ENCODE measurements around the gene ESRRA.

Gene ESRRA

DNA sequence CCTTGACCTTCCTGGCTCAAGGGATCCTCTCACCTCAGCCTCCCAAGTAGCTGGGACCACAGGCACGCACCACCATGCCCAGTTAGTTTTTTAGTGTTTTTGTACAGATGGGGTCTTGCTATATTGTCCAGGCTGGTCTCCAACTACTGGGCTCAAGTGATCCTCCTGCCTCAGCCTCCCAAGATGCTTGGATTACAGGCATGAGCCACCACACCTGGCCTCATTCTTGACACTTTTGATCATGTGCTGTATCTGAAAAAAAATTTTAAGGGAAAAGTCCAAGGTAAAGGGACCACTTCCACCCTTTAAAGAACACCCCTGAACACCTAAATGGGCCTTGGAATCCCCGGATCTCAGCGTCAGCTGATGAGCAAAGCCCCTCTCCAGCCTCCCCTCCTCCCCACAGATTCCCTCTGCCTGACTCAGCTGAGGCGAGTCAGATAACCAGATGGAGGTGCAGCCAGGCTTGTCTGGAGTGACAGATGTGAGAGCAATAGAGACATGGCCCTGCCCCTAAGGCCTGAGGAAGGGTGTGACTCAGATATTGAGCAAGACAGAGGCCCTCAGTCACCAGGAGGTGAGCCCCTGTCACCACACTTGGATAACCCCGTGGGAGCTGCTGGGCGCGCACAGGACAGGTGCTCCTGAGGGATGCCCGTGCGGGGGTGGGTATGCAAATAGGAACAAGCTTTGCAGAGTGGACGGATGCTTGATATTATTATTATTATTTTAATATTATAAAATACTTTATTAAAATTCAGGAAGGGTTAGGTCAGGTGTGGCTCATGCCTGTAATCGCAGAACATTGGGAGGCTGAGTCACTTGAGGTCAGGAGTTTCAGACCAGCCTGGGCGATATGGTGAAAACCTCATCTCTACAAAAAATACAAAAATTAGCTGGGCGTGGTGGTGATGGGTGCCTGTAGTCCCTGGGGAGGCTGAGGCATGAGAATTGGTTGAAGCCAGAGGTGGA is 29.7 kb downstream of the ESRRA start:
- DNase-seq, result no peak

DNA sequence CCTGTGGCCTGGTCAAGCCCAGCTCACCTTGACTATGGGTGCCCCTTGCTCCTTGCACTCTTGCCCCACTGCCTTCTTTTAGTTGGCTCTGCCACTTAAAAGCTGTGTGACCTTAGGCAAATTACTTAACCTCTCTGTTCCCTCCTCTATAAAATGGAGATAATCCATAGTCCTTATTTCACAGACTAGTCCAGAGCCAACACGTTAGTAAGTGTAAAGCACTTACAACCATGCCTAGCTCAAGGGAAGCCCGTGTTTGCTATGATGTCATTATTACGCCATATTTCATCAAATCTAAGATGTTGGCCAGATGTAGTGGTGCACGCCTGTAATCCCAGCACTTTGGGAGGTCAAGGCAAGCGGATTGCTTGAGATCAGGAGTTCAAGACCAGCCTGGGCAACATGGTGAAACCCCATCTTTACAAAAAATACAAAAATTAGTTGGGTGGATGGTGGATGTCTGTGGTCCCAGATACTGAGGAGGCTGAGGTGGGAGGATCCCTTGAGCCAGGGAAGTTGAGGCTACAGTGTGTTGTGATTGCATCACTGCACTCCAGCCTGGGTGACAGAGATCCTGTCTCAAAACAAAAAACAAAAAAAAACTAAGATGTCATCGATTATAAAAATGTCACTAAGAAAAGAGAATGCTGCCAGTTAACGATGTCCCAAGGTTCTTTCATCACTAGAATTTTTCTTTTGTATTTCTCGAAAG is 32.4 kb downstream of the ESRRA start:
- DNase-seq, result no peak

DNA sequence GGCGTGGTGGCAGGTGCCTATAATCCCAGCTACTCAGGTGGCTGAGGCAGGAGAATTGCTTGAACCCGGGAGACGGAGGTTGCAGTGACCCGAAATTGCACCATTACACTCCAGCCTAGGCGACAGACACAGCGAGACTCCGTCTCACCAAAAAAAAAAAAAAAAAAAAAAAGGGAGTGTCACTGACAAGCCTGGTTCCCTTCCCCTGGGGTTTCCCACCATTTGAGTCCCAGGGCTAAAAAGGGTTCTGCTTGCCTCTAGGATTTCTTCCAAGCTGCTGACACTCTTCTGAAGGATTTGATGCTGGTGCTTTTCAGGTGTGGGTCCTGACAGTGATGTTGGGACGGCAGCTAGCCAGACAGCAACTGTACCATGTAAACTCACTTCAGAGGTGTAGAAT is 33.4 kb downstream of the ESRRA start:
- DNase-seq, result no peak

DNA sequence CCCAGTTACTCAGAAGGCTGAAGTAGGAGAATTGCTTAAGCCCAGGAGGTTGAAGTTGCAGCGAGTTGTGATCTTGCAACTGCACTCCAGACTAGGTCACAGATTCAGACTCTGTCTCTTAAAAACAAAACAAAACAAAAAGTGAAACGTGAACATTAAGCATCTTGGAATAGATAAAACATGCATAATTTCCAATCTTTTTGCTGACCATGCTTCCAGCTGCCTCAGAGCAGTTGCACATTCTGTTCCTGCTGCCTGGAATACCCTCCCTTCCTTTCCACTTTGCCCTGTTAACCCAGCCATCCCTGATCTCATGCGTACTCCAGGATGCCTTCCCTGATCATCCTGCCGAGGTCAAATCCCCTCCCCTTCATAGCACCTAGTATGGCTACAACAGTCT is 34.0 kb downstream of the ESRRA start:
- DNase-seq, result no peak

DNA sequence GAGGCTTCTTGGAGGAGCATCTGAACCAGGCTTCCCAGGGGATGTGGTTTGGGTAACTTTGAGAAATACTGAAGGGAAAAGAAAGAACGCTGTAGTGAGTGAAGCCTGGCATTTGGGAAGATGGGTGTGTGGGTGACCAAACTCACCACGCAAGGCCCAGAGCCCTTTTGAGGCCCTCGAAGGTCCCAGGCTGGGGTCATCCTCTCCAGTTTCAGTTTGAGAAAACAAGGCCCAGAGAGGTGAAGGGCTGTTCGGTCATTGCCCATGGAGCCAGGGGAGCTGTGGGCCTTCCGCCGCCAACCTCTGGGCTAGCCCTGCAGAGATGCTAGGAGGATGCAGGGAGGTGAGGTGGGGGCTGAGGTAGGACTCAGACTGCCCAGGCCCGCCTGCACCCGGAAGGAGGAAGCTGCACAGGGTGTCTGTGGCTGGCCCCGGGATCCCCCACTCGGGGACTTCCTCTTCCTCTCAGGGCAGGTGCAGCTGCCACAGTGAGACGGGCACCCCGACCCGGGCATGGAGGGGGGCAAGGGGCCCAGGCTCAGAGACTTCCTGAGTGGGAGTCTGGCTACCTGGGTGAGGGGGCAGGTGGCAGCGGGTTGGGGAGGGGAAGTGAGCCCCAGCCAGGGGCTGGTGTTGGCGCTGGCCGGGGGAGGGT is 34.6 kb downstream of the ESRRA start, which contains the start of gene CCDC88B:
TSS of gene CCDC88B (plus strand) at position 451 of the 655 bp plus-strand sequence. CDS start at position 514, 63 bp downstream.
- DNase-seq, result no peak

DNA sequence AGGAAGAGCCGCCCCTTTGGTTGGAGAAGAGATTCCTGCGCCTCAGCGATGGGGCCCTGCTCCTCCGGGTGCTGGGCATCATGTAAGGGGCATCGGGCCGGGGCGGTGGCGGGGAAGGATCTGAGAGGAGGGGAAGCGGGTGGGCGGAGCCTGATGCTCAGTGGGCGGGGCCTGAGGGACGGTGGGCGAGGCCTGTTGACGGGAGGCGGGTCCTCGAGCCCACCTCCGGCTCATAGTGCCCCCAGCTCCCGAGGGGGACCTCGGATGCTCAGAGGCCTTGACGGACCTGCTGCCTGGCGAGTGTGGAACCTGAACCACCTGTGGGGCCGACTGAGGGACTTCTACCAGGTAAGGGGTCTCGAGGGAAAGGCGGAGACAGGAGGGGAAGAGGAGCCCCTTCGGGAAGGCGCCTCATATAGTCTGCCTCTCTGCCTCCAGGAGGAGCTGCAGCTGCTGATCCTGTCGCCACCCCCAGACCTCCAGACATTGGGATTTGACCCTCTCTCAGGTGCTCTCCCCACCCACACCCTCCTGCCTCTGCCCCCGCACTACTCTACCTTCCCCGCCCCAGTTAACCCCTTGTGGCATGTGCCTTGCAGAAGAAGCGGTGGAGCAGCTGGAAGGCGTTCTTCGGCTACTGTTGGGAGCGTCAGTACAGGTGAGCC is 35.5 kb downstream of the ESRRA start:
- DNase-seq, result no peak

DNA sequence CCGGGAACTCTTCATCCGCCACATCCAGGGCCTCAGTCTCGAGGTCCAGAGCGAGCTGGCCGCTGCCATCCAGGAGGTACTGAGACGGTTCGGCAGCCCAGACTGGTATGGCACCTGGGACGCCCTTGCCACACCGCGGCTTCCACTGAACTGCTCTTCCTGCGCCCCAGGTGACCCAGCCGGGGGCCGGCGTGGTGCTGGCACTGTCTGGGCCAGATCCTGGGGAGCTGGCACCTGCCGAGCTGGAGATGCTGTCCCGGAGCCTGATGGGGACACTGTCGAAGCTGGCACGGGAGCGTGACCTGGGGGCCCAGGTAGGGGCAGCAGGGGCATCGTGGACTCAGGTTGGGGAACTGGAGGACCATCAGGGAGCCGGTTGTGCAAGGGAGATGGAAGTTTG is 36.1 kb downstream of the ESRRA start:
- no peak for DNase-seq

DNA sequence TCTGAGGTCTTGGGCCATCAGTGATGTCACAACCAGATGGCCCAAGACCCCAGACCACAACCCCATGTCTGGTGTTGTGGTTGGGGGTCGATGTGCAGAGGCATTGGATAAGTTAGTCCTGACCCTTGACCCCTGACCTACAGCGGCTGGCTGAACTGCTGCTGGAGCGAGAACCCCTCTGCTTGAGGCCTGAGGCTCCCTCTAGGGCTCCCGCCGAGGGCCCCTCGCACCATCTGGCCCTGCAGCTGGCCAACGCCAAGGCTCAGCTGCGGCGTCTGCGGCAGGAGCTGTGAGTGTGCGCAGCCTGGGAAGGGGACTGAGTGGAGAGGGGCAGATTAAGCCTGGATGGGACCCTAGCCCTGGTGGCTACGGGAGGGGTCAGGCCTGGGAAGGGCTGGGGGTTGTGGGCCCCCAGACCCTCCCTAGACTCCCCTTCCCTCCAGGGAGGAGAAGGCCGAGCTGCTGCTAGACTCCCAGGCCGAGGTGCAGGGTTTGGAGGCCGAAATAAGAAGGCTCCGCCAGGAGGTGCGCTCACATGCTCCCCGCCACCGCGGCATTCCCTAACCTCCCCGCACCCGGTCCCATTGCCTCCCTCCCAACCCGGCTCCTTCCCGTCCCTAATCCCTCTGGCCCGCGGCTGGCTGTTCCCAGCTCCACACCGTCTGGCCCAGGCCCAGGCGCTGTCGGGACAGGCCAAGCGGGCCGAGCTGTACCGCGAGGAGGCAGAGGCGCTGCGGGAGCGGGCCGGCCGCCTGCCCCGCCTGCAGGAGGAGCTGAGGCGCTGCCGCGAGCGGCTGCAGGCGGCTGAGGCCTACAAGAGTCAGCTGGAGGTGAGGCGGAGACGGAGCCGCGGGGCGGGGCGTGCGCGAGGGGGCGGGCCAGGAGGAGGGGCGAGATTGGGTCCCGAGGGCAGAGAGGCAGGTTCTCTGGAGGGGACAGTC is 36.8 kb downstream of the ESRRA start:
- peak; percentile 90 for DNase-seq

DNA sequence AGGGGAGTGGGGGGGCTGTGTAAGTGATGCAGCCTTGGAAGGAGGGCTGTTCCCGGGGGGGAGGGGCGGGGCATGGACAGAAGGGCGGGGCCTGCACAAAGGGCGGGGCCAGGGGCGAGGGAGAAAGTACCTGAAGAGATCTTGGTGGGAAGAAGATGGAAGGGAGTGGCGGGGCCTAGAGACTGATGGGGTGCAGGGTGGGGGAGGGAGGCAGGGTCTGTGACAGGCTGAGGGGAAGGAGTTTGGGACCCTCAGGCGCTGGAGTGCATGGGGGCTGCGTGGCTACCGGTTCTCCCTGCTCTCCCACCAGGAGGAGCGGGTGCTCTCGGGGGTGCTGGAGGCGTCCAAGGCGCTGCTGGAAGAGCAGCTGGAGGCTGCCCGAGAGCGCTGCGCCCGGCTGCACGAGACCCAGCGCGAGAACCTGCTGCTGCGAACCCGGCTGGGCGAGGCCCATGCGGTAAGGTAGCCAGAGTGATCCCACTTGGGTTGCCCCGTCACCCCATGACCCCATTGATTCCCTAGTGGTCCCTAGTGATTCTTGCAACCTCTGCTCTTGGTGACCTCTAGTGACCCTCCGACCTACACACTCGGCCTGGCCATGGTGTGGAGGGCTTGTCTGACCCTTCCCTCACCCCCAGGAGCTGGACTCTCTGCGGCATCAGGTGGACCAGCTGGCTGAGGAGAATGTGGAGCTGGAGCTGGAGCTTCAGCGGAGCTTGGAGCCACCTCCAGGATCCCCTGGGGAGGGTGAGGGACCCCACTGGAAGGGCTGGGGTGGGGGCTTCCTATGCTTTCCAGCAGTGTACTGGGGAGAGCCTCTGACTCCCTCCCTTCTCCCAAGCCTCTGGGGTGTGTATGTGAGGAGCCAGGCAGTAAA is 37.8 kb downstream of the ESRRA start:
- DNase-seq, result no peak

DNA sequence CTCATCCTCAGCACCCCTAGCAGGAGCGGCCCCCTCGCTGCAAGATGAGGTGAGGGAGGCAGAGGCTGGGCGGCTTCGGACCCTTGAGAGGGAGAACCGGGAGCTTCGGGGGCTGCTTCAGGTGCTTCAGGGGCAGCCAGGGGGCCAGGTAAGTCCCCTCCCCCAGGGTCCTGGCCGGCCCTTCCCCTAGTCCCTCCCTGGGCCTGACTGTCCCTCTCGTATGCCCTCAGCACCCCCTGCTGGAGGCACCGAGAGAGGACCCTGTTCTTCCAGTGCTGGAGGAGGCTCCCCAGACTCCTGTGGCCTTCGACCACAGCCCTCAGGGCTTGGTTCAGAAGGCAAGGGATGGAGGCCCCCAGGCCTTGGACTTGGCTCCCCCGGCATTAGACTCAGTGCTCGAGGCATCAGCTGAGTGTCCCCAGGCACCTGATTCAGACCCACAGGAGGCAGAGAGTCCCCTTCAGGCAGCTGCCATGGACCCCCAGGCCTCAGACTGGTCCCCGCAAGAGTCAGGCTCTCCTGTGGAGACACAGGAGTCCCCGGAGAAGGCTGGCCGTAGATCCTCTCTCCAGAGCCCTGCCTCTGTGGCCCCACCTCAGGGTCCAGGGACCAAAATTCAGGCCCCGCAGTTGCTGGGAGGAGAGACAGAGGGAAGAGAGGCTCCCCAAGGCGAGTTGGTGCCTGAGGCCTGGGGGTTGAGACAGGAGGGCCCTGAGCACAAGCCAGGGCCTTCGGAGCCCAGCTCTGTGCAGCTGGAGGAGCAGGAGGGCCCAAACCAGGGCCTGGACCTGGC is 38.6 kb downstream of the ESRRA start:
- DNase-seq, result no peak

DNA sequence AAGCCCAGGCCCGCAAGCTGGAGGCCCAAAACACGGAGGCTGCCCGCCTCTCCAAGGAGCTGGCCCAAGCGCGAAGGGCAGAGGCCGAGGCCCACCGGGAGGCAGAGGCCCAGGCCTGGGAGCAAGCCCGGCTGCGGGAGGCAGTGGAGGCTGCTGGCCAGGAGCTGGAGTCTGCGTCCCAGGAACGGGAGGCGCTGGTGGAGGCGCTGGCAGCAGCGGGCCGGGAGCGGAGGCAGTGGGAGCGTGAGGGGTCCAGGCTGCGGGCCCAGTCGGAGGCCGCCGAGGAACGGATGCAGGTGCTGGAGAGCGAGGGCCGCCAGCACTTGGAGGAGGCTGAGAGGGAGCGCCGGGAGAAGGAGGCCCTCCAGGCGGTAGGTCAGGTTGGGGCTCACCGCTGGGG is 39.5 kb downstream of the ESRRA start:
- DNase-seq, result peak; percentile 60

DNA sequence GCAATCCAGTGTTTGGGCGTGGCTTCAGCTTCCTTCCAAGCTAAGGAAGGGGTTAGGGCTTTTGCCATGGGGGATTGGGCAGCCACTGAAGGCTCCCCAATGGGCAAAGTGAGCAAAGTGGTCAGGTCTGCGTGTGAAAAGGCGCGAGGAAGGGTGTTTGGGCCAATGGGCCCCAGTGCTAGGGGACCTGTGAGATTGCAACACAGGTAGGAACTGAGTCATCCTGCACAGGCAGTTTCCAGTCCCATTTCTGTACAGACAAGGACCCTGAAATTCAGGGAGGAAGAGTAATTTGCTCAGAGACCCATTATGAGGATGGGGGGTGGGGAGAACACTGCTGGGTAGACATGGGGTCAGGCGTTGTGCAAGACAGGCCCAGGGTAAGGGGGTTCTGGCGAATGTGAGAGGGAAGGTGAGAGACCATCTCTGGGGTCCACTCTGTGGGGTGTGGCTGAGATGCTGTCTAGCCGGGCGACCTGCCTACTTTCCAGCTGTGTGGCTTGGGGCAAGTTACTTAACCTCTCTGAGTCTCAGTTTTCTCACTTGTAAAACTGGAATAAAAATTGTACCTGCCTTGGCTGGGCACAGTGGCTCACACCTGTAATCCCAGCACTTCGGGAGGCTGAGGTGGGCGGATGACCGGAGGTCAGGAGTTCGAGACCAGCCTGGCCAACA is 42.0 kb downstream of the ESRRA start:
- DNase-seq, result no peak

DNA sequence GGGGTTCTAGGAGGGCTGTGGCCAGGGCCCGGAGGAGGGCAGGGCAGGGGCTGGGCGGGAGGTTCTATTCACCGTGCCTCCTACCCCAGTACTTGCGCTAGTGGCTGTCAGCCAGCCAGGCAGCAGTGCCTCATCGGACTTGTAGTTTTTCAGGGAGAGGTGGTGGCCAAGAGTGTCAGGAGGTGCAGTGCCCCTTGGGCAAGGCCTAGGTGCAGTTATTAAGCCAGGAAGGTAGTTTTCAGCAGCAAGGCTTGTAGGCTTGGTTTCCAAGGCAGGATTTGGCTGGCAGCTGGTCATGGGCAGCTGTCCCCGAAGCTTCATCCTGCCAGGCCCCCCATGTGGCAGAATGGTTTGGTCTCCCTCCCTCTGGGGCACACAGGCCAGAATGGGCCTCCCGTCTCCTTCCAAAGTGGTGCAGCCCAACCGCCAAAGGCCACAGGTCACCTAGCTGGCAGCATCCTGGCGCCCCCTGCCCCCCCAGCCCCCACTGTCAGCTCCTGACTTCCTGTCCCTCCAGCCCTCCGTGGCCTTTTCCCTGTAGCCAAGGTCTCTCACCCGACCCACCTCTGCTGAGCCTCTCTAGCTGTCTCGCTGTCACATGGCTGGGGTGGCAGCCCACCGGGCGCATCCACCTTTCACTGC is 43.2 kb downstream of the ESRRA start:
- peak; percentile 59 for DNase-seq

DNA sequence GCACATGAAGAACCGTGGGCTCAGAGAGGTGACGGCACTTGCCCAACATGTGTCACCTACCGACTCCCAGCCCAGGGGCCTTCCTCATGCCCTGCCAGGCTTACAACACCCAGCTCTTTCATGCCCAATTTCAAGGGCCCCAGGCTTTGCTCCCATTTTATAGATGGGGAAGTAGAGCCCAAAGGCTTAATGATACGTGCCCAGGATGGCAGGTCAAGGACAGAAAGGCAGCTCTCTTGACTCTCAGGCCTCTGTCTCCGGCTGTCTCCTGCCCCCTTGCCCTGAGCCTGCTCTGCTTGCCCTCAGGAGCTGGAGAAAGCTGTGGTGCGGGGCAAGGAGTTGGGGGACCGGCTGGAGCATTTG is 43.7 kb downstream of the ESRRA start:
- no peak for DNase-seq

DNA sequence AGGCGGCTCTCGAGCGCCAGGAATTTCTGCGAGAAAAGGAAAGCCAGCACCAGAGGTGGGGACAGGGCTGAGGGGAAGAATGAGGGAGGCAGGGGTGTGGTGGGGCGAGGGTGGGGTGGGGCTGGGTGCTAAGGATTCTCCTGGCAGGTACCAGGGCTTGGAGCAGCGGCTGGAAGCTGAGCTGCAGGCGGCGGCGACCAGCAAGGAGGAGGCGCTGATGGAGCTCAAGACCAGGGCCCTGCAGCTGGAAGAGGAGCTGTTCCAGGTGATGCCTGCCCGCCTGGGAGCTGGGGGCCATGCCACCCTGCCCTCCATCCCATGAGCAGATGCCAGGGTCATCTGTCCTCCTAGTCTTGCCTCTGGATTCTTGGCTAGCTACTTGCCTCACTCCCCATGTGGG is 44.1 kb downstream of the ESRRA start:
- DNase-seq, result no peak

DNA sequence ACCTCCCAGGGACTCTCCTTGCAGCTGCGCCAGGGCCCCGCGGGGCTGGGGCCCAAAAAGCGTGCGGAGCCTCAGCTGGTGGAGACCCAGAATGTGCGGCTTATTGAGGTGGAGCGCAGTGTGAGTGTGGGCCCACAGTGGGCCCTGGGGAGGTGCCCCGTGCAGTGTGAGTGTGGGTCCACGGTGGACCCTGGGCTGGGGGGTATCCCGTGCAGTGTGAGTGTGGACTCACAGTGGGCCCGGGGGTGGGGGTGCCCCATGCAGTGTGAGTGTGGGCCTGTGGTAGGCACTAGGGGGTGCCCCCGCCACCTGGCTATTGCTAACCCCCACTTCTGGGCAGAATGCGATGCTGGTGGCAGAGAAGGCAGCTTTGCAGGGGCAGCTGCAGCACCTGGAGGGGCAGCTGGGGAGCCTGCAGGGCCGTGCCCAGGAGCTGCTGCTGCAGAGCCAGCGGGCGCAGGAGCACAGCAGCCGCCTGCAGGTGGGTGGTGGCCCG is 45.9 kb downstream of the ESRRA start:
- DNase-seq, result no peak

DNA sequence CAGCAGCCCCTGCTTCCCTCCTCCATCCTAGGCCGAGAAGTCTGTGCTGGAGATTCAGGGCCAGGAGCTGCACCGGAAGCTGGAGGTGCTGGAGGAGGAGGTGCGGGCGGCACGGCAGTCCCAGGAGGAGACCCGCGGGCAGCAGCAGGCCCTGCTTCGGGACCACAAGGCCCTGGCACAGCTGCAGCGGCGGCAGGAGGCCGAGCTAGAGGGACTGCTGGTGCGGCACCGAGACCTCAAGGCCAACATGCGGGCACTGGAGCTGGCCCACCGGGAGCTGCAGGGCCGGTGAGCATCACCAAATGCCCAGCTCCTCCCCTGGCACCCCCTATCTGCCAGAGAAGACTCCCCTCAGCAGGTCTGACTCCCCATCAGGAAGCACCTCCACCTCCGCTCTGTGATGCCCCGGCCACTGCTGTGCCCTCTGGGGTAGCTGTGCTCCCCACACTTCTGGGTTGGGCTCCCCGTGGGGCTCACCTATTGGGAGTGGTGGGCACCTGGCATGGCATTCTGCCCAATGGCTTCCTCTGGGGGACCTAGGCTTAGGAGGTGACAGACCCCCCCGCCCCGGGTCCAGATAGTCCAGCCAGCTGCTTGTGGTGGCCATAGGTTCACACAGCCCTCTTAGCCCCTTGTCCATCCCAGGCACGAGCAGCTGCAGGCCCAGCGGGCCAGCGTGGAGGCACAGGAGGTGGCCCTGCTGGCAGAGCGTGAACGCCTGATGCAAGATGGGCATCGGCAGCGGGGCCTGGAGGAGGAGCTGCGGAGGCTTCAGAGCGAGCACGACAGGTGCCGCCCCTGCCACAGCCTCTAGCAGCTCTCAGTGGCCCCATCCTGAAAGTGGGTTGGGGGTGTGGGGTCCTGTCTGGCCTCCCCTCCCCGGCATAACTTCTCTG is 47.0 kb downstream of the ESRRA start:
- peak; percentile 40 for DNase-seq
